B cell (primary cell): ENCODE measurements around the gene RBM26. TPM values are rescaled to one million over a fixed set of nuclear protein-coding genes. Genes with fewer than 3 reads are reported as not detected.
A peak's percentile ranks its signal among the peaks of the same experiment; 100 is the strongest.

Experiments
- ATAC-seq: fragments of 200-7000 bp; cut with Tn5 transposase; one replicate; pipeline ENCODE4 v1.10.0; 2021; ENCODE audit warnings: low read depth, mild to moderate bottlenecking, moderate number of reproducible peaks, moderate library complexity
- CTCF ChIA-PET: fragments of 350-600 bp; sonication (Branson Sonifier 250); formaldehyde crosslinking; loops from one replicate; lab custom pipeline; 2021; ENCODE audit warnings: antibody characterized with exemption, inconsistent platforms; lab: Charles Lee
- POLR2A ChIA-PET: fragments of 350-600 bp; sonication (Branson Sonifier 250); formaldehyde crosslinking; loops from one replicate; lab custom pipeline; 2021; ENCODE audit warnings: antibody characterized with exemption; lab: Charles Lee
- DNase-seq: peaks from one replicate; pipeline ENCODE4 v3.0.0; 2013
- H2AFZ ChIP-seq: 2 replicates; pipeline ENCODE4 v1.6.1; 2012; ENCODE audit warnings: mild to moderate bottlenecking, low read depth, low read length; ENCODE audit not compliant: insufficient read depth, poor library complexity, severe bottlenecking
- H3K27ac ChIP-seq, 2 donors: 1 replicate in 1 of 2; 2 replicates in 1 of 2; pipeline ENCODE4 v1.5.1; 2012 to 2013; ENCODE audit warnings: low read length in 2 of 2, mild to moderate bottlenecking in 2 of 2, moderate library complexity in 1 of 2
- H3K27me3 ChIP-seq, 4 experiments: fragments of 200-600 bp in 1 of 4; sonication (generic) in 1 of 4; replicated peaks in 1 of 4; 1 replicate in 2 of 4; 2 replicates in 2 of 4; pipeline versions ENCODE4 v1.6.1 to v1.7.0; 2013 to 2016; ENCODE audit warnings: low read length in 3 of 4, mild to moderate bottlenecking in 2 of 4, mixed read lengths in 1 of 4, moderate library complexity in 1 of 4; ENCODE audit not compliant: insufficient read depth in 4 of 4, control insufficient read depth in 3 of 4; ENCODE audit errors: control extremely low read depth in 1 of 4
- H3K36me3 ChIP-seq, 2 experiments: replicated peaks in 1 of 2; 1 replicate in 1 of 2; 2 replicates in 1 of 2; pipeline versions ENCODE4 v1.6.1 to v1.7.1; 2013; ENCODE audit warnings: low read length in 1 of 2; ENCODE audit not compliant: insufficient read depth in 2 of 2, control insufficient read depth in 1 of 2; ENCODE audit errors: control extremely low read depth in 1 of 2, extremely low read depth in 1 of 2
- H3K4me1 ChIP-seq, 2 donors: fragments of 200-600 bp in 1 of 2; sonication (generic) in 1 of 2; 1 replicate in 1 of 2; 2 replicates in 1 of 2; pipeline versions ENCODE4 v1.5.1 to v1.6.1; 2013 to 2017; ENCODE audit warnings: low read length in 2 of 2; ENCODE audit not compliant: control insufficient read depth in 2 of 2, insufficient read depth in 2 of 2
- H3K4me2 ChIP-seq: replicated peaks from 2 replicates; pipeline ENCODE3; 2012; ENCODE audit warnings: mild to moderate bottlenecking, low read depth, low read length; ENCODE audit not compliant: poor library complexity, severe bottlenecking
- H3K4me3 ChIP-seq, 5 experiments: fragments of 200-600 bp in 1 of 5; sonication (generic) in 1 of 5; 1 replicate in 3 of 5; 2 replicates in 2 of 5; pipeline versions ENCODE4 v1.5.1 to v1.7.0; 2011 to 2016; ENCODE audit warnings: low read length in 4 of 5, mild to moderate bottlenecking in 4 of 5, low read depth in 2 of 5, control low read depth in 1 of 5, moderate library complexity in 1 of 5; ENCODE audit not compliant: insufficient read depth in 1 of 5; ENCODE audit errors: control extremely low read depth in 1 of 5, extremely low read depth in 1 of 5
- H3K79me2 ChIP-seq: fragments of 200-600 bp; sonication (generic); one replicate; pipeline ENCODE4 v1.6.0; 2016; ENCODE audit warnings: low read length; ENCODE audit not compliant: control insufficient read depth, insufficient read depth
- H3K9ac ChIP-seq: fragments of 200-600 bp; sonication (generic); 2 replicates; pipeline ENCODE4 v1.6.1; 2017; ENCODE audit warnings: mild to moderate bottlenecking, low read length, moderate library complexity
- H3K9me3 ChIP-seq, 3 donors: one replicate each; pipeline versions ENCODE4 v1.6.1 to v1.7.1; 2013; ENCODE audit warnings: low read length in 2 of 3; ENCODE audit not compliant: control insufficient read depth in 2 of 3, insufficient read depth in 1 of 3; ENCODE audit errors: control extremely low read depth in 1 of 3
- H4K20me1 ChIP-seq: 2 replicates; pipeline ENCODE4 v1.6.0; 2012; ENCODE audit warnings: mild to moderate bottlenecking, low read length; ENCODE audit not compliant: insufficient read depth, control insufficient read depth, poor library complexity, severe bottlenecking
- H3K27ac Mint-ChIP-seq: one replicate; pipeline ENCODE4 v1.8.0; 2021; ENCODE audit warnings: mixed read lengths
- H3K27me3 Mint-ChIP-seq: one replicate; pipeline ENCODE4 v1.8.0; 2021; ENCODE audit warnings: mixed read lengths
- H3K4me1 Mint-ChIP-seq: one replicate; pipeline ENCODE4 v1.8.0; 2021; ENCODE audit warnings: mixed read lengths
- H3K4me3 Mint-ChIP-seq: one replicate; pipeline ENCODE4 v1.8.0; 2021; ENCODE audit warnings: mixed read lengths
- H3K9me3 Mint-ChIP-seq: one replicate; pipeline ENCODE4 v1.8.0; 2022; ENCODE audit warnings: mixed read lengths; ENCODE audit not compliant: insufficient read depth
- EZH2 ChIP-seq: IDR thresholded peaks from 2 replicates; pipeline ENCODE4 v1.6.1; 2012; ENCODE audit warnings: borderline replicate concordance, low read depth, mild to moderate bottlenecking, moderate library complexity, low read length; ENCODE audit not compliant: insufficient read depth, poor library complexity, severe bottlenecking
- WGBS: methylation state at CpG from one replicate; pipeline ENCODE4 v1.1.5; 2013; ENCODE audit warnings: missing lambda C conversion rate; ENCODE audit not compliant: insufficient coverage; 5-methylcytosine and 5-hydroxymethylcytosine counted together
- intact Hi-C: fragments of 100-400 bp; cut with micrococcal nuclease; formaldehyde crosslinking; loops from one replicate; pipeline ENCODE4 v1.10.0; 2022
- polyA plus RNA-seq: library from polyadenylated mRNA; depleted of rRNA; stranded (reverse); fragments of >200 nt; gene quantifications from 2 replicates; pipeline ENCODE4 v1.2.3, GENCODE V29; 2012
- total RNA-seq, 2 donors: library from RNA; stranded (reverse); fragments of 120-200 nt in 1 of 2; gene quantifications; 1 replicate in 1 of 2; 2 replicates in 1 of 2; pipeline versions ENCODE4 v1.2.3 to v1.2.4, GENCODE V29; 2013 to 2022
- TF ChIP-seq, protein P1 (sequence below): fragments of 200-600 bp; IDR thresholded peaks from one replicate; pipeline ENCODE4 v1.8.0; 2022; ENCODE audit warnings: antibody characterized with exemption, mild to moderate bottlenecking

Gene RBM26
- total and polyA plus RNA-seq, 2 donors (not counting 1 experiment from before 2014, with no cell fraction given): 34.5 to 159 TPM

DNA sequence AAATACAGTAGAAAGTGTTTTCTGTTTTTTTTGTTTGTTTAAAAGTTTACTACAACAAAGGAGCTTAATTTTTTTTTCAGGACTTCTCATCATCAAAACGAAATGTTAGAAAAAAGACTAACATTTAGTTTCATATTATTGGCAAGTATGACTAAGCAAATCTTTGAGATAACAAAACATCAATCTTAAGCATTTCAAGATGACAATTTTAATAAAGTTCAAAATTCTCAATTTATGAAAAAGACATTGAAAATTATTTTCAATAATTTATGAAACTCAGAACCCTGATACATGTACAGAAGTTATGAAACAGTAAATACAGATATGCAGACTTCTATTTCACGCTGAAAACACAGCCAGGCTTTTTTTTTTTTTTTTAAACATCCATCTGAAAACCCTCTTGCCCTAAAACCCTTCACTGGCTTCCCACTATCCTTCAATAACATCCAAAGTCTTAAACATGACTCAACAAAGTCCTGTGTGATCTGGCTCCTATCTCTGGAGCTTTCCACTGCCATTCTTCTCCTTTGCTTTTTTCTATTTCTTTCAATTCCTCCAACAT is 3.9 kb downstream of the RBM26 start:
- Histone ChIP-seq H3K9ac (peak overlapping the region; percentile 6), H2AFZ (no peak overlapping the region), H3K4me3 (peak overlapping the region in 1 of 5 experiments; percentile 14), H3K9me3 (no peaks in the 10 kb centered on the region), H3K27ac (peak overlapping the region; percentile 19 to 95), H4K20me1 (no peaks in the 10 kb centered on the region), H3K4me2 (peak overlapping the region; percentile 86), H3K79me2 (peaks cover 97% of the 10 kb centered on the region), H3K36me3 (peaks cover 11 to 18% of the 10 kb centered on the region in 2 experiments), H3K27me3 (no peaks in the 10 kb centered on the region), H3K4me1 (peaks cover 32 to 49% of the 10 kb centered on the region in 2 donors)
- H3K4me1 Mint-ChIP-seq: peaks cover 43% of the 10 kb centered on the region
- no peaks in the 10 kb centered on the region for H3K9me3 Mint-ChIP-seq
- DNase-seq (no peak), ATAC-seq (no peak)
- H3K27ac Mint-ChIP-seq: peak overlapping the region; percentile 75
- CTCF ChIA-PET: interaction anchor here (1.0 to 2.1 kb wide), 5 partner anchors 9 to 24 kb away, joined by 3 to 14 read pairs (median 10); no protein-coding TSS in a partner anchor
- H3K27me3 Mint-ChIP-seq: no peaks in the 10 kb centered on the region
- POLR2A ChIA-PET: interaction anchor here (0.7 to 0.8 kb wide), 3 partner anchors 8 to 742 kb away, joined by 3 to 4 read pairs (median 4); no protein-coding TSS in a partner anchor
- H3K4me3 Mint-ChIP-seq: no peak overlapping the region
- WGBS: 85% methylated on average over 1 of the region's 2 CpGs
- intact Hi-C loops: no loop called here
- TF ChIP-seq, protein P1, sequence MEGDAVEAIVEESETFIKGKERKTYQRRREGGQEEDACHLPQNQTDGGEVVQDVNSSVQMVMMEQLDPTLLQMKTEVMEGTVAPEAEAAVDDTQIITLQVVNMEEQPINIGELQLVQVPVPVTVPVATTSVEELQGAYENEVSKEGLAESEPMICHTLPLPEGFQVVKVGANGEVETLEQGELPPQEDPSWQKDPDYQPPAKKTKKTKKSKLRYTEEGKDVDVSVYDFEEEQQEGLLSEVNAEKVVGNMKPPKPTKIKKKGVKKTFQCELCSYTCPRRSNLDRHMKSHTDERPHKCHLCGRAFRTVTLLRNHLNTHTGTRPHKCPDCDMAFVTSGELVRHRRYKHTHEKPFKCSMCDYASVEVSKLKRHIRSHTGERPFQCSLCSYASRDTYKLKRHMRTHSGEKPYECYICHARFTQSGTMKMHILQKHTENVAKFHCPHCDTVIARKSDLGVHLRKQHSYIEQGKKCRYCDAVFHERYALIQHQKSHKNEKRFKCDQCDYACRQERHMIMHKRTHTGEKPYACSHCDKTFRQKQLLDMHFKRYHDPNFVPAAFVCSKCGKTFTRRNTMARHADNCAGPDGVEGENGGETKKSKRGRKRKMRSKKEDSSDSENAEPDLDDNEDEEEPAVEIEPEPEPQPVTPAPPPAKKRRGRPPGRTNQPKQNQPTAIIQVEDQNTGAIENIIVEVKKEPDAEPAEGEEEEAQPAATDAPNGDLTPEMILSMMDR: no peak

DNA sequence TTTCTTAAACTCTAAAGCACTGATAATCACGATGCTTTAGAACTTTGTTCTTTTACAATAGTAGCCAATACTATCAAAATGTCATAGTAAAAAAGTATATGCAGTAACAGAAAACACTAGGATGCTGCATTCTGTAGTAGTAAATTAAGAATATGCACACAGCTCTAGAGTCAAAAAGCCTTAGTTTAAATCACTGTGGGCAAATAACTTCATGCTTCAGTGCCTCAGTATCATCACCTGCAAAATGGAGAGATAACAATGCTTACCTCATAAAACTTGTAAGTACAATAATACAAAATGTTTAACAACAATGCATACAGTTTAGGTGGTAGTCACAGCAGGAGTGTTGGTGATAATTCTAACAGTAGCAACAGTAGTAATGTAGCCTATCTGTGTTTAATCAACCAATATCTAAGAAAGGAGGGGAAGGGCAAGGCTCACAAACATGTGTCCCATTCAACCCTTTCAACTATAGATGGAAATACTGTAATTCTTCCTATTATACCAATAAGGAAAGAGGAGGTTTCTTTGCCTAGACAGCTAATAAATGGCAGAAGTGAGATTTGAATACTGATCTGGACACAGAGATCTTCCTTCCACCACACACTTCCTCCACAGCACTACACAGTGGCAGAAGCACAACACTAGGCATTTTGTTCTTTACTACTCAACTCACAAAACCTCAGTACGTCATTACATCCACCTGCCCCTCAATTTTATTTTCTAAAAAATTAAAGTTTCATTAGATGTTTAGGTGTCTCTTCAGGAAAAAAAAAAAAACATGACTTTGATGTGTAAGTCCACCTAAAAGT is 4.6 kb downstream of the RBM26 start:
- H3K4me3 Mint-ChIP-seq: peak overlapping the region; percentile 60
- DNase-seq: peak; percentile 58
- ChIA-PET POLR2A (interaction anchor here (0.7 to 0.8 kb wide), 4 partner anchors 8 to 742 kb away, joined by 3 to 5 read pairs (median 4); no protein-coding TSS in a partner anchor), CTCF (interaction anchor here (1.0 to 2.1 kb wide), 4 partner anchors 8 to 23 kb away, joined by 3 to 12 read pairs (median 6); no protein-coding TSS in a partner anchor)
- no peaks in the 10 kb centered on the region for H3K9me3 Mint-ChIP-seq
- ATAC-seq: peak; percentile 18
- no peak overlapping the region for H2AFZ ChIP-seq
- no peaks in the 10 kb centered on the region for H3K27me3 Mint-ChIP-seq
- H3K4me1 ChIP-seq: peaks cover 29 to 42% of the 10 kb centered on the region in 2 donors
- H3K36me3 ChIP-seq: peaks cover 11 to 21% of the 10 kb centered on the region in 2 experiments
- TF ChIP-seq, protein P1: no peak
- TF ChIP-seq EZH2: no peak
- no peaks in the 10 kb centered on the region for H3K27me3 ChIP-seq
- H3K4me3 ChIP-seq: peak overlapping the region in 1 of 5 experiments; percentile 15
- peaks cover 40% of the 10 kb centered on the region for H3K4me1 Mint-ChIP-seq
- peak overlapping the region in 1 of 2 donors; percentile 95 for H3K27ac ChIP-seq
- H3K27ac Mint-ChIP-seq: peak overlapping the region; percentile 66
- H3K9ac ChIP-seq: peak overlapping the region; percentile 6
- peak overlapping the region; percentile 86 for H3K4me2 ChIP-seq
- no CpG with 5 or more reads among the region's 2 CpGs for WGBS
- peaks cover 97% of the 10 kb centered on the region for H3K79me2 ChIP-seq
- H3K9me3 ChIP-seq: no peaks in the 10 kb centered on the region
- intact Hi-C loops: no loop called here
- H4K20me1 ChIP-seq: no peaks in the 10 kb centered on the region
